GM08714 (cell line): ENCODE results near the gene PDP2.

Experiments
- H3K4me3 ChIP-seq: fragments of 200-500 bp; sonication (Bioruptor generic); 2 replicates; pipeline ENCODE4 v1.5.1; 2014; ENCODE audit warnings: mild to moderate bottlenecking, low read length, inconsistent platforms
- ZNF274 ChIP-seq: IDR thresholded peaks from 2 replicates; pipeline ENCODE4 v1.6.1; 2012; ENCODE audit warnings: mild to moderate bottlenecking, low read depth, low read length

PDP2 gene

DNA sequence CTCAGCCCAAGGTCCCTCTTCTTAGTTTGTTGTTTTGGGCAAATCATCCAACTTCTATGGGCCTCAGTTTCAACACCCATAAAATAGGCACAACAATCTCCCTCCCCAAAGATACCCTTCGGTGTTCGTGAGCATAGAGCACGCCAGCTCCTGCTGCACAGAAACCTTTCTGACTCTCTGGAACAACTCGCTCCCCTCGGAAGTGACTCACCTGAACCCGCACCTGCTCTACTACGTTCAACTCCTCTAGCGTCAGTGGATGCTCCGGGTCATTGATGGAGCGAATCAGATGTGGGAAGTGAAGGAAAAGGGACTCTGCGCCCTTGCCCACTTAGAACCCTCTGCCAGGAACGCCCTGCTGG is 53.4 kb downstream of the PDP2 start:
- TF ChIP-seq ZNF274 = no peak
- H3K4me3 ChIP-seq = peak overlapping the region; percentile 87

DNA sequence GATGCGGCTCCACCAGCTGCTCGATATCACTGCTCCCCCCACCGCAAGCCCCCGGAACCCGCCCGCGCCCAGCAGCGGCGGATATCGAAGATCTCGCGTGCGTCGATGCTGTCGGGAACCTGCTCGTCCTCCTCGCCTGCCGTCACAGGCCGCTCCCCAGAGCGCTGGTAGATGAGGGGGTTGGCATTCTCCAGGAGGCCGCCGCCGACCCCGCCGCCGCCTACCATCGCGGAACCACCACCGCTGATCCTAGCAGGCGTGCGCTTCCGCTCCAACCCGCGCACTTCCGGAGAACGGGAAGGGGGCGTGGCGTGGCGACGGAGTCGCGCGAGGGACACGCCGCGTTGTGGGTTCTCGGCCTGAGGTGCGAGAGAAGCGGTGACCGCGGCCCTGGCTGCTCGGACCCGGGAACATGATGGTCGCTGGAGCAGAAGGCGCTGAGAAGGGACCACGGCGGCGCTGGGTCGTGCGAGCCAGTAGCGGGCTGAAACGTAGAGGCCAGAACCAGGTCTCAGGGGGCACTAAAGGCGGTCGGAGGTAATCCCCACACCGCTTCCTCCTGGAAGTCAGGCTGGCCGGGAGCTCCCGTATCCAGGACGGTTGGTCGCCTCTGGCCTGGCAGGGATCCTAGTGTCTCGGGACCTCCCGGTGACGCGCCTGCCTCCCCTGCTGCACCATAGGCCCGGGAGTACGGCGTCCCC is 54.0 kb downstream of the PDP2 start, which contains the start of gene CIAO2B:
CIAO2B (minus strand) TSS at position 265 of the 701 bp plus-strand sequence; CDS start at position 227, 38 bp downstream.
- TF ChIP-seq ZNF274 = no peak
- peak within 1 kb of the TSS; percentile 87 for H3K4me3 ChIP-seq

DNA sequence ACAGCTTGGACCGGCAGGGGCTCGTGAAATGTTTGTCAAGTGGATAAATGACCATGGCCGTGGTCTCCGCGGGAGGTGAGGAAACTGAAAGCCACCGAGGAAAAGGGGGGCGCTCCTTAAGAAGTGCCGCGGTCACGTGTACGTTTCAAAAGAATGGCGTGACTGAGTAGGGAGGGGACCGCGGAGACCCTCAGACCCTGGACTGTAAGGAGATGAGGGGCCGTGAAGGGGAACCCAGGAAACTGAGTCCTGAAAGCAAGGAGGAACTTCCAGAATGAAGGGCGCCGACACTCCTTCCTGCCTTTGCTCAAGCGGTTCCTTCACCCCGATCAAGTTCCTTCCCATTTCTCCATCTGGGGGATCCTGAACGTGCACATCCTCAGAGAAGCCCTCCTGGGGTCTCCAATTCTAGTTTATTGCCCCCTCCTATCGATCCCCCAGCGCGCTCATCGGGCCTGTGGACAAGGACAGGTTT is 54.6 kb downstream of the PDP2 start:
- peak overlapping the region; percentile 87 for H3K4me3 ChIP-seq

DNA sequence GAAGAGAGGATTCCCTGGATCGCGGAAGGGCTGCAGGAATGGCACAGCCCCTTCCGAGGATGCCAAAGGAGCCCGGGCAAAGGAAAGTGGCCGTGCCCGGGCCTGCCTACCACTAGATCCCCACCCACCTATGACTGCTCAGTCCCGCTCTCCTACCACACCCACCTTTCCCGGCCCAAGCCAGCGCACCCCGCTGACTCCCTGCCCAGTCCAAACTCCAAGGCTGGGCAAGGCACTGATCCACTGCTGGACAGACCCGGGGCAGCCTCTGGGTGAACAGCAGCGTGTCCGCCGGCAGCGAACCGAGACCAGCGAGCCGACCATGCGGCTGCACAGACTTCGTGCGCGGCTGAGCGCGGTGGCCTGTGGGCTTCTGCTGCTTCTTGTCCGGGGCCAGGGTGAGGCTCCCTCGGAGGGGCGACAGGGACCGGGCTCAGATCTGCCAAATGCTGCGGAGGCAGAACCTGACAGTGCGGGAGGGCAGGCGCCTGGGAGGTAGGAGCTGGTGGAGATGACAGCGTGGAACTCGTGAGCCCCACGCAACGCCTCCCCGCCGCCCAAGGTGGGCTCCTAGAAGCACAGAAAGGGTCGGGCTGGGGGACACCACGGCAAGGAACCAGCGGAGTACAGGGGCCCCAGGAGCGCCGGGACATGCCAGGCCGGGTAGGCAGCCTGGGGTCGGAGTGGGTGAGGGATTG is 55.1 kb downstream of the PDP2 start, which contains the start of gene CES2:
CES2 (plus strand) TSS at position 203 of the 698 bp plus-strand sequence; CDS start at position 323, 120 bp downstream.
- TF ChIP-seq ZNF274 = no peak
- H3K4me3 ChIP-seq = peak within 1 kb of the TSS; percentile 87

DNA sequence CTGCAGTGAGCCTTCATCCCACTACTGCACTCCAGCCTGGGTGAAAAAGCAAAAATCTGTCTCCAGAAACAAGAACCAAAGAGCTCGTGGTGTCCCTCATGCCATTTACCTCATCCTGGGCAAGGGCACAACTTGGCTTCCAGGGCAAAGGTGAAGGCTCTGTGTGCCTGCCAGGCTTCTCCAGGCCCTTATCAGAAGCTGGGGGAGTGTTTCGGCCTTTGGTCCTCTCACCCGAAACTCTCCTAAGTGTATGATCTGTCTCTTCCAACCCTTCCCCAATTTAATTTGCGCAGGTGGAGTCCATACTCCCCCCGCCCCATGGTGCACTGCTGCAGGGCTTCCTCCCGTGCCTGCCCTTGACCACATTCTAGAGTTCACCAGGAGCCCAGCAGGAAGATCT is 56.1 kb downstream of the PDP2 start:
- H3K4me3 ChIP-seq = no peak overlapping the region
- TF ChIP-seq ZNF274 = no peak

DNA sequence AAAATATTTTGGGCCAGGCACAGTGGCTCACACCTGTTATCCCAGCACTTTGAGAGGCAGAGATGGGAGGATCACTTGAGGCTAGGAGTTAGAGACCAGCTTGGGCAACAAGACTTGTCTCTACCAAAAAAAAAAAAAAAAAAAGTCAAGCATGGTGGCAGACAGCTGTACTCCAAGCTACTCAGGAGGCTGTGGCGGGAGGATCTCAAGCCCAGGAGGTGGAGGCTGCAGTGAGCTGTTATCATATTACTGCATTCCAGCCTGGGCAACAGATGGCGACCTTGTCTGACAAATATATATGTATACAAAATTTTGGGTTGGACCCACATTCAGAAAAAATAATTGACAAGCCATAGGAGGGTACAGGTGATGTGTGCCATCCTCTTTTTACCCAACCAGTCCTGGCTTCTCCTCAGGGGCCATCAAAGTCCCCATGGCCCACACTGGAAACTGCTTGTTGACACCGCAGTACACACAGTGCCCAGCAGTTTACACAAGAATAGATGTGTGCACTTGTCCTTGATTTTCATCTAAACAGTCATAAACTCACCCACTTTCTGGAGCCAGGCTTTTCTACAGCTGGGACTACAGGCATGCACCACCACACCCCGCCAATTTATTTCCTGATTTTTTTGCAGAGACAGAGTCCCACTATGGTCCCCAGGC is 56.7 kb downstream of the PDP2 start:
- no peak overlapping the region for H3K4me3 ChIP-seq
- no peak for TF ChIP-seq ZNF274

DNA sequence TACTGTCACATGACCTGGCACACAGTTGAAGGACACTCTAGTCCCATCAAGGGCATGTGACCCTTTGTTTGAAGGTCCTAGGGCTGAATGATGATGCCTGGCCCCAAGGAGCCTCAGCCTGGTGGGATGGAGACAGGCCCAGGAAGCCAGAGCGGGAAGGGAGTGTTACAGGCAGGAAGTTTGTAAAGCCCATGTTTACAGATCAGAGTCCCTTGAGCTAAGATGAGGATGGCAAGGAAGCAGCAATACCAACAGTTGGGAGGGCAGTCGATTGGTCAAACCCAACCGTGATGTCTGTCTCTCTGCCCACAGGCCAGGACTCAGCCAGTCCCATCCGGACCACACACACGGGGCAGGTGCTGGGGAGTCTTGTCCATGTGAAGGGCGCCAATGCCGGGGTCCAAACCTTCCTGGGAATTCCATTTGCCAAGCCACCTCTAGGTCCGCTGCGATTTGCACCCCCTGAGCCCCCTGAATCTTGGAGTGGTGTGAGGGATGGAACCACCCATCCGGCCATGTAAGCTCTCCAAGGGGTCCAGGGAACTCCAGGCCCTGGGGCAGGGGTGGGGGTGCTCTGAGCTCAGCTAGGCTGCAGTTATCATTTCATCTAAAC is 57.5 kb downstream of the PDP2 start:
- no peak overlapping the region for H3K4me3 ChIP-seq
- TF ChIP-seq ZNF274 = no peak

DNA sequence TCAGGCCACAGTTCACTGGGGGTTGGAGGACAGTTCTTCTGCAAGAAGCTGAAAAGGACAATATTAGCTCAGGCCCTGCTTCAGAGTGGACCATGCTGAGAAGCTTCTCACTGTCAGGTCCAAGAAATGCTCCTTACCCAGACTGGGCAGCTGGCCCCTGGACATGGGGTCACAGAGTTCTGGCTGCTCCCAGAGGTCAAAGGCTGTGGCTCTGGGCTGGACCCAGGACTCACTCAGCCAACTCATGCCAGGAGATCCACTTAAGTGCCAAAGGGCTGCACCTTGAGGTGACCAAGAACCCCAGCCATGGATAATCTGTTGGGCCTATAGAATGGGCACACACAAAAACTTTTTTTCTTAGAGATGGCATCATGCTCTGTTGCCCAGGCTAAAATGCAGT is 59.1 kb downstream of the PDP2 start:
- no peak overlapping the region for H3K4me3 ChIP-seq
- TF ChIP-seq ZNF274 = no peak

DNA sequence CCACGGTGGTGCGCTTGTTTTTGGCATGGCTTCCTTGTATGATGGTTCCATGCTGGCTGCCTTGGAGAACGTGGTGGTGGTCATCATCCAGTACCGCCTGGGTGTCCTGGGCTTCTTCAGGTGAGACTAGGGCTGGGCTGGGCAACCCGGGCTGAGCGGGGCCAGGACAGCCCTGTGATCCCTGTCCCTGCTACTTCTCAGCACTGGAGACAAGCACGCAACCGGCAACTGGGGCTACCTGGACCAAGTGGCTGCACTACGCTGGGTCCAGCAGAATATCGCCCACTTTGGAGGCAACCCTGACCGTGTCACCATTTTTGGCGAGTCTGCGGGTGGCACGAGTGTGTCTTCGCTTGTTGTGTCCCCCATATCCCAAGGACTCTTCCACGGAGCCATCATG is 59.9 kb downstream of the PDP2 start:
- TF ChIP-seq ZNF274 = no peak
- H3K4me3 ChIP-seq = no peak overlapping the region
